DND-41 (cell line): ENCODE data around the gene CHN2.

Source experiments
- ATAC-seq: fragments of 200-7000 bp; cut with Tn5 transposase; 3 replicates; pipeline ENCODE4 v1.9.1; 2021; ENCODE audit warnings: low read depth; ENCODE audit not compliant: insufficient read depth
- DNase-seq: peaks from one replicate; pipeline ENCODE4 v3.0.0-alpha.2; 2020
- H2AFZ ChIP-seq: 2 replicates; pipeline ENCODE4 v1.6.0; 2012; ENCODE audit warnings: low read depth, low read length
- H3K27ac ChIP-seq: 2 replicates; pipeline ENCODE4 v1.5.1; 2012; ENCODE audit warnings: low read length, inconsistent platforms
- H3K27me3 ChIP-seq: fragments of 200-600 bp; sonication (generic); 2 replicates; pipeline ENCODE4 v1.6.0; 2012; ENCODE audit warnings: low read length, mild to moderate bottlenecking, inconsistent platforms; ENCODE audit not compliant: insufficient read depth, poor library complexity
- H3K36me3 ChIP-seq: 2 replicates; pipeline ENCODE4 v1.5.1; 2012; ENCODE audit warnings: low read length, inconsistent platforms; ENCODE audit not compliant: insufficient read depth
- H3K4me1 ChIP-seq: 2 replicates; pipeline ENCODE4 v1.5.1; 2012; ENCODE audit warnings: mild to moderate bottlenecking, low read length; ENCODE audit not compliant: insufficient read depth
- H3K4me2 ChIP-seq: 2 replicates; pipeline ENCODE4 v1.6.0; 2012; ENCODE audit warnings: mild to moderate bottlenecking, moderate library complexity, low read length, inconsistent platforms; ENCODE audit not compliant: insufficient read depth
- H3K4me3 ChIP-seq, 2 experiments: fragments of 200-600 bp in 1 of 2; shearing (Covaris generic) in 1 of 2; 2 replicates each; pipeline ENCODE4 v1.5.1; 2012 to 2016; ENCODE audit warnings: inconsistent platforms in 2 of 2, low read length in 2 of 2, mild to moderate bottlenecking in 2 of 2, low read depth in 1 of 2, moderate library complexity in 1 of 2
- H3K79me2 ChIP-seq: 2 replicates; pipeline ENCODE4 v1.6.0; 2012; ENCODE audit warnings: low read length, inconsistent platforms; ENCODE audit not compliant: insufficient read depth
- H3K9ac ChIP-seq: 2 replicates; pipeline ENCODE4 v1.6.0; 2012; ENCODE audit warnings: low read depth, mild to moderate bottlenecking, inconsistent platforms, low read length, moderate library complexity
- H3K9me3 ChIP-seq: 2 replicates; pipeline ENCODE4 v1.5.1; 2012; ENCODE audit warnings: low read length, moderate library complexity, mild to moderate bottlenecking, inconsistent platforms; ENCODE audit not compliant: insufficient read depth, severe bottlenecking
- H4K20me1 ChIP-seq: 2 replicates; pipeline ENCODE4 v1.6.0; 2012; ENCODE audit warnings: low read length; ENCODE audit not compliant: insufficient read depth
- CTCF ChIP-seq: IDR thresholded peaks from 2 replicates; pipeline ENCODE4 v1.5.1; 2012; ENCODE audit warnings: borderline replicate concordance, low read length, moderate library complexity, mild to moderate bottlenecking; ENCODE audit not compliant: poor library complexity, severe bottlenecking; ENCODE audit errors: extremely low read depth
- EZH2 ChIP-seq: IDR thresholded peaks from 3 replicates; pipeline ENCODE4 v1.6.1; 2012; ENCODE audit warnings: borderline replicate concordance, low read depth, mild to moderate bottlenecking, moderate library complexity, low read length, inconsistent platforms; ENCODE audit not compliant: severe bottlenecking

The CHN2 gene

GRCh38 chr7:29511337-29511736, 316.8 kb downstream of the CHN2 start:
- Histone ChIP-seq H3K4me1 (peaks cover 18% of the 10 kb centered on the region), H2AFZ (no peak overlapping the region), H3K9ac (no peak overlapping the region), H3K9me3 (no peaks in the 10 kb centered on the region), H3K27ac (no peak overlapping the region), H3K79me2 (no peaks in the 10 kb centered on the region), H3K4me3 (no peak overlapping the region), H3K27me3 (no peaks in the 10 kb centered on the region), H4K20me1 (no peaks in the 10 kb centered on the region), H3K4me2 (no peak overlapping the region), H3K36me3 (no peaks in the 10 kb centered on the region)
- ATAC-seq (peak; percentile 100), DNase-seq (peak; percentile 50)
- no peak for TF ChIP-seq CTCF
- no peak for TF ChIP-seq EZH2

GRCh38 chr7:29511851-29512250, 317.3 kb downstream of the CHN2 start:
- Histone ChIP-seq H3K4me1 (peaks cover 18% of the 10 kb centered on the region), H3K27me3 (no peaks in the 10 kb centered on the region), H3K9me3 (no peaks in the 10 kb centered on the region), H3K4me2 (no peak overlapping the region), H3K9ac (no peak overlapping the region), H3K79me2 (no peaks in the 10 kb centered on the region), H2AFZ (no peak overlapping the region), H3K27ac (no peak overlapping the region), H3K4me3 (no peak overlapping the region), H4K20me1 (no peaks in the 10 kb centered on the region), H3K36me3 (no peaks in the 10 kb centered on the region)
- ATAC-seq (no peak), DNase-seq (no peak)
- no peak for TF ChIP-seq CTCF
- no peak for TF ChIP-seq EZH2

GRCh38 chr7:29516491-29516890, 321.9 kb downstream of the CHN2 start:
- Histone ChIP-seq H3K4me3 (no peak overlapping the region), H3K4me1 (peaks cover 8% of the 10 kb centered on the region), H2AFZ (no peak overlapping the region), H3K4me2 (no peak overlapping the region), H3K9me3 (no peaks in the 10 kb centered on the region), H3K9ac (no peak overlapping the region), H3K27ac (no peak overlapping the region), H3K27me3 (no peaks in the 10 kb centered on the region), H4K20me1 (no peaks in the 10 kb centered on the region), H3K36me3 (no peaks in the 10 kb centered on the region), H3K79me2 (no peaks in the 10 kb centered on the region)
- no peak for ATAC-seq
- no peak for DNase-seq
- TF ChIP-seq CTCF = no peak
- no peak for TF ChIP-seq EZH2

- TF ChIP-seq EZH2 = no peak
- no peak for TF ChIP-seq CTCF
- no peak for ATAC-seq
Measured at GRCh38 chr7:29518616-29519015, 324.0 kb downstream of the CHN2 start.

More at GRCh38 chr7:29518616-29519015, 324.0 kb downstream of the CHN2 start:
- no peaks in the 10 kb centered on the region for H3K79me2 ChIP-seq
- no peaks in the 10 kb centered on the region for H3K27me3 ChIP-seq
- H3K36me3 ChIP-seq = no peaks in the 10 kb centered on the region
- no peak overlapping the region for H2AFZ ChIP-seq
- no peak for DNase-seq
- H3K4me1 ChIP-seq = no peaks in the 10 kb centered on the region
- no peak overlapping the region for H3K4me3 ChIP-seq
- no peaks in the 10 kb centered on the region for H4K20me1 ChIP-seq
- H3K9me3 ChIP-seq = no peaks in the 10 kb centered on the region
- H3K27ac ChIP-seq = no peak overlapping the region
- no peak overlapping the region for H3K9ac ChIP-seq
- no peak overlapping the region for H3K4me2 ChIP-seq
